GM19468 (cell line): Measurements from ENCODE around the gene DTYMK.

Experiments
- ATAC-seq: cut with Tn5 transposase; IDR thresholded peaks from one replicate; pipeline ENCODE4 v1.9.1; 2021; ENCODE audit warnings: mild to moderate bottlenecking, moderate library complexity, moderate number of reproducible peaks; ENCODE audit not compliant: unreplicated experiment; ENCODE audit errors: extremely low read depth

DTYMK gene

GRCh38 chr2:241652722-241653121, 33.9 kb downstream of the DTYMK start:
- ATAC-seq = no peak

- no peak for ATAC-seq
Measured at GRCh38 chr2:241652142-241652541, 34.5 kb downstream of the DTYMK start.

GRCh38 chr2:241649927-241650326, 36.7 kb downstream of the DTYMK start:
- no peak for ATAC-seq

- no peak for ATAC-seq
Measured at GRCh38 chr2:241649404-241649803, 37.2 kb downstream of the DTYMK start.

- no peak for ATAC-seq
Measured at GRCh38 chr2:241648453-241648852, 38.2 kb downstream of the DTYMK start.

GRCh38 chr2:241645915-241646645, 40.5 kb downstream of the DTYMK start:
- ATAC-seq = no peak

- ATAC-seq = no peak
Measured at GRCh38 chr2:241645056-241645914, 41.3 kb downstream of the DTYMK start.

GRCh38 chr2:241641631-241642030, 45.0 kb downstream of the DTYMK start:
- ATAC-seq = no peak

GRCh38 chr2:241640165-241640795, 46.3 kb downstream of the DTYMK start:
- ATAC-seq = no peak

- ATAC-seq = no peak
Measured at GRCh38 chr2:241639385-241639784, 47.2 kb downstream of the DTYMK start.

- ATAC-seq = no peak
Measured at GRCh38 chr2:241638940-241639339, 47.7 kb downstream of the DTYMK start.

GRCh38 chr2:241637795-241638660, 48.6 kb downstream of the DTYMK start:
- ATAC-seq = no peak

GRCh38 chr2:241637018-241637794, 49.4 kb downstream of the DTYMK start, which contains the start of the genes ATG4B and THAP4:
TSS of gene ATG4B (plus strand) at chr2:241637693. CDS start at chr2:241637715, 22 bp downstream.
TSS of gene THAP4 (minus strand) at chr2:241637158. CDS start at chr2:241637017, 141 bp downstream.
- peak; percentile 27 for ATAC-seq

GRCh38 chr2:241636182-241637017, 50.2 kb downstream of the DTYMK start:
- ATAC-seq = peak; percentile 8

- ATAC-seq = no peak
Measured at GRCh38 chr2:241635756-241636155, 50.9 kb downstream of the DTYMK start.

GRCh38 chr2:241633561-241633960, 53.1 kb downstream of the DTYMK start:
- ATAC-seq = no peak

- ATAC-seq = no peak
Measured at GRCh38 chr2:241632478-241633325, 53.9 kb downstream of the DTYMK start.
